CD4-positive, alpha-beta T cell treated with Interleukin-15 for 4 hours (primary cell): ENCODE results near the gene SAXO1.
"Not testable (repeated sequence)": the region's sequence is repeated elsewhere in the genome, so short reads cannot be mapped to it uniquely, and the experiment has no call there.

Experiments used
- DNase-seq: peaks from one replicate; pipeline ENCODE4 v3.0.0-alpha.2; 2020; ENCODE audit warnings: low spot score

Gene SAXO1

GRCh38 chr9:19033015-19033414 is at the start of gene SAXO1:
TSS of gene SAXO1 (minus strand) at chr9:19033209. CDS start at chr9:19032908, 301 bp downstream.
- no peak for DNase-seq

- DNase-seq = no peak
Measured at GRCh38 chr9:19074836-19075235, 41.8 kb upstream of the SAXO1 start.

GRCh38 chr9:19074229-19074628 is 41.2 kb upstream of the SAXO1 start:
- DNase-seq = no peak

GRCh38 chr9:19057033-19057432 is 24.0 kb upstream of the SAXO1 start:
- no peak for DNase-seq

GRCh38 chr9:19050637-19051591 is 17.9 kb upstream of the SAXO1 start:
- DNase-seq = peak; percentile 34

GRCh38 chr9:19049917-19050636 is 17.1 kb upstream of the SAXO1 start:
- DNase-seq = no peak

- peak; percentile 95 for DNase-seq
Measured at GRCh38 chr9:19048966-19049916, 16.2 kb upstream of the SAXO1 start, which contains the start of gene RRAGA. TSS of gene RRAGA (plus strand) at chr9:19049427. CDS start at chr9:19049660, 233 bp downstream.

- no peak for DNase-seq
Measured at GRCh38 chr9:19036611-19037010, 3.6 kb upstream of the SAXO1 start.

GRCh38 chr9:19032406-19032805 is 603 bp downstream of the SAXO1 start:
- no peak for DNase-seq

- no peak for DNase-seq
Measured at GRCh38 chr9:19030899-19031298, 2.1 kb downstream of the SAXO1 start.

- DNase-seq = peak; percentile 50
Measured at GRCh38 chr9:19028835-19029451, 4.1 kb downstream of the SAXO1 start.

GRCh38 chr9:19027825-19028224 is 5.2 kb downstream of the SAXO1 start:
- DNase-seq = no peak

GRCh38 chr9:19026375-19026774 is 6.6 kb downstream of the SAXO1 start:
- DNase-seq = no peak

GRCh38 chr9:19023078-19023477 is 9.9 kb downstream of the SAXO1 start:
- no peak for DNase-seq

GRCh38 chr9:19022206-19022605 is 10.8 kb downstream of the SAXO1 start:
- no peak for DNase-seq

- not testable (repeated sequence) for DNase-seq
Measured at GRCh38 chr9:19021649-19022048, 11.4 kb downstream of the SAXO1 start.

GRCh38 chr9:19020886-19021455 is 12.0 kb downstream of the SAXO1 start:
- no peak for DNase-seq

- DNase-seq = no peak
Measured at GRCh38 chr9:19018201-19018600, 14.8 kb downstream of the SAXO1 start.

- DNase-seq = no peak
Measured at GRCh38 chr9:19009391-19009965, 23.5 kb downstream of the SAXO1 start.

- DNase-seq = no peak
Measured at GRCh38 chr9:19000133-19000532, 32.9 kb downstream of the SAXO1 start.
